Cardiac fibroblast (primary cell): ENCODE results near the gene FAM184A.
A peak's percentile ranks its signal among the peaks of the same experiment; 100 is the strongest.

ENCODE experiments used
- DNase-seq, 2 donors: peaks; one replicate each; pipeline versions ENCODE4 v3.0.0 to v3.0.0-alpha.2; 2010; ENCODE audit warnings: low read depth in 2 of 2
- H3K4me3 ChIP-seq, 2 donors: replicated peaks in 1 of 2; 1 replicate in 1 of 2; 2 replicates in 1 of 2; pipeline ENCODE4 v1.5.1; 2011; ENCODE audit warnings: low read depth in 2 of 2, low read length in 2 of 2, mild to moderate bottlenecking in 2 of 2, moderate library complexity in 1 of 2
- TF ChIP-seq, protein P1 (sequence below): IDR thresholded peaks from one replicate; pipeline ENCODE4 v1.5.1; 2011; ENCODE audit warnings: low read depth, mild to moderate bottlenecking, low read length, inconsistent platforms

Gene FAM184A

DNA sequence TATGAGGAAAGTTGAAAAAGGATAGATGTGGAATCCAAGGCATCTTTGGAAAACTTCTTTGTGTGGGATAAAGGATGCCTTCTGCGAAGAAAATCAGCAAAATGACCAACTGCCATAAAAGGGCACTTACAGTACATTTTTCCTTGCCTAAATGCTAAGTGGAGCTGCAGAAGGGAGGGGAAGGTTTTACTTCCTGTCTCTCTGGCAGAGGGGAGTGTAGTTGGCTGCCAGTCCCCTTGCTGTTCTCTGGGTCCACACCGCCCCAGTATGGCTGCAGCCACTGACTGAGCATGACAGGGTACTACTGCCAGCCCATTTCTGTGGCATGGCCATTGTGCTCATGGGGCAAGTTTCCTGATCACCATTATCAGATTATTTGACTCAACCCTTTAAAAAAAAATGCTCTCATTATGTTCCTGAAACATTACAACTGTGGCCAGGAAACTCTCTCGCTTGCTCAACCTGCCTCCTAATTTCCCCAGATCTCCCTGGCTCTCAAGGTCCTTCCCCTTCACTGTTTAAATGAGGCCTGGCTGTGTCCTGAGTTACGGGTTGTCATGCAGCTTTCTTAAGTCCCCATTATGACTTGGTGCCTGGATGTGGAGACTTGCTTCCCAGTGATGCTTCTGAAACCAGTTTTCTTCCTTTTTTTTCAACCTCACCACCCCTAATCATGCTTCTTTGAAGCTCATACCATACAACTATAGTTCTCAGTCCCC lies 34.5 kb upstream of the FAM184A start:
- TF ChIP-seq, protein P1, sequence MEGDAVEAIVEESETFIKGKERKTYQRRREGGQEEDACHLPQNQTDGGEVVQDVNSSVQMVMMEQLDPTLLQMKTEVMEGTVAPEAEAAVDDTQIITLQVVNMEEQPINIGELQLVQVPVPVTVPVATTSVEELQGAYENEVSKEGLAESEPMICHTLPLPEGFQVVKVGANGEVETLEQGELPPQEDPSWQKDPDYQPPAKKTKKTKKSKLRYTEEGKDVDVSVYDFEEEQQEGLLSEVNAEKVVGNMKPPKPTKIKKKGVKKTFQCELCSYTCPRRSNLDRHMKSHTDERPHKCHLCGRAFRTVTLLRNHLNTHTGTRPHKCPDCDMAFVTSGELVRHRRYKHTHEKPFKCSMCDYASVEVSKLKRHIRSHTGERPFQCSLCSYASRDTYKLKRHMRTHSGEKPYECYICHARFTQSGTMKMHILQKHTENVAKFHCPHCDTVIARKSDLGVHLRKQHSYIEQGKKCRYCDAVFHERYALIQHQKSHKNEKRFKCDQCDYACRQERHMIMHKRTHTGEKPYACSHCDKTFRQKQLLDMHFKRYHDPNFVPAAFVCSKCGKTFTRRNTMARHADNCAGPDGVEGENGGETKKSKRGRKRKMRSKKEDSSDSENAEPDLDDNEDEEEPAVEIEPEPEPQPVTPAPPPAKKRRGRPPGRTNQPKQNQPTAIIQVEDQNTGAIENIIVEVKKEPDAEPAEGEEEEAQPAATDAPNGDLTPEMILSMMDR, result no peak
- DNase-seq, result peak; percentile 13 to 49
- no peak overlapping the region for H3K4me3 ChIP-seq

DNA sequence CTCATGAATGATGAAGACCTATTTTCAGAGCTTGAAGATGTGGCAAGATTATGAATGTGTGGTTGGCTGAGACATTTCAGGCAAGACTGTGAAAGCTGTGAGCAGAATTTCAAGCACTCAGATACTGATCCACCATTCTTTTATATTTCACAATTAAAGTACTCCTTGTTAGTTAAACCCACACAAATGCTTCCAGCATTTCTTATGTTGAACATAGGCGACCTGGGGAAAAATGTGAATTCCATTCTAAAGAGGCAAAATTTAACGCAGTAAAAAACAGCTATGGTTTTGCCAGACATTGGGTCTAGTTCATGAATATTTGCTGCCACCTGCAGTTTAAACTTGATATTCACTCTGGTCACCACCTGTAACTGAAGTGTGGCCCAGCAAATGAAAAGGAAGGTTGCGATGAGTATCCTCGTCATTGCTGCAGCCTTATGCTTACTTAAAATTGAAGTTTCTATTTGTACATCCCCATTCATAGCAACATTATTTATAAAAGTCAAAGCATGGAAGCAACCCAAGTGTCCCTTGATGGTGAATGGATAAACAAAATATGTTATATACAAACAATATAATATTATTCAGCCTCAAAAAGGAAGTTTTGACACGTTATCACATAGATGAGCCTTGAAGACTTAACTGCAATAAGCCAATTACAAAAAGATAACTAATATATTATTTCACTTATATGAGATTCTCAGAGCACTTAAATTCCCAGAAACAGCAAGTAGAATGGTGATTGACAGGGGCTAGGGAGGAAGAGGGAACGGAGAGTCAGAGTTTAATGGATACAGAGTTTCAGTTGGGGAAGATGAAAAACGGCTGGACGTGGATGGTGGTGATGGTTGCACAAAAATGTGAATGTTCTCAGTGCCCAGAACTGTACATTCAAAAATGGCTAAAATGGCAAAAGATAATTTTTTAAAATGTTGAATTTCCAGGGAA lies 32.4 kb upstream of the FAM184A start:
- peak; percentile 73 to 74 for DNase-seq
- H3K4me3 ChIP-seq, result no peak overlapping the region
- TF ChIP-seq, protein P1, result peak; percentile 37

DNA sequence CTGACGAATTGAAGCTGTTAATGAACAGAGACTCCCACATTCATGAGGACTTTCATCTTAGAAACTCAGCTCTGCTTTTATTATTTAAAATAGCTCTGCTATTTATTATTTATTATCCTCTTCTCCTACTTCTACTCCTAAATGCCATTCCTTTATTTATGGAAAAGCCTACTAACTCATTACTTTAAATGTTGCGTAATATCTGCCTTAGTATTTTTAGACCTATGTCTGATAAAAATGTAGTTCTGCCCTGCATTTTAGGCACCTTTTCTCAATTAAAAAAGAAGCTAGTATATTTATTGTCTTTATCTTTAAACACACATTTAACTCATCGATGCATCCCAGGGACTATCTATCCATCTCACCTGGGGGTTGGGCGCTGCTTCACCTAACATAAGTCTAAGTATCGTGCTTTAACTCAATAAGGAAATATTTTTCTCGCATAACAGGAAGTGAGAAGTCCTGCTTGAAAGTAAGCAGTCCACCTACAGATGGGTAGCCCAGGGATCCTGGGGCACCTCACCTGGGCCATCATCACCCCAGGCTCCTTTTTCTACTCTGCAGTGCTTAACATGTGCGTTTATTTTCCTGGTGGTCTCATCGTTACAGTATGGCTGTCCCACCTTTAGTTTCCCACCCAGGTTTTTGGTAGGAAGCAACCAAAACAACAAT lies 31.3 kb upstream of the FAM184A start:
- H3K4me3 ChIP-seq, result no peak overlapping the region
- DNase-seq, result no peak
- TF ChIP-seq, protein P1, result no peak

DNA sequence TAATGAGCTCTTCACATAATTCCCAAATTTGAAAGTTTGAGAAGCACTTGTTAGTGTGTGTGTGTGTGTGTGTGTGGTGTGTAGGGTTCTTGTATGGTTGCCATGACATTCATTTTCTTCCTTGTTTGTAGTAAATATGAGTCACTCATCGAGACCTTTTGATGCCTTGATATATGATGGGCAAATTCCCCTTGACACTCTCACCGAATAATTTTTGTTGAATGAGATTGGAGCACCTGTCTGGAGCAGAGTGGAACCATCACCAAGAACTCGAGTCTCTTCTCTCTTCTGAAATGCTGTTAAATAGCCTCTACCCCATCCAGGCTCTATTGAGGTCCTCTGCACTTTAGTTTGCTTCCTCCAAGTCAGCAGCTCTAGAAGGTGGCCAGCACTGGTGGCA lies 29.6 kb upstream of the FAM184A start:
- TF ChIP-seq, protein P1, result no peak

DNA sequence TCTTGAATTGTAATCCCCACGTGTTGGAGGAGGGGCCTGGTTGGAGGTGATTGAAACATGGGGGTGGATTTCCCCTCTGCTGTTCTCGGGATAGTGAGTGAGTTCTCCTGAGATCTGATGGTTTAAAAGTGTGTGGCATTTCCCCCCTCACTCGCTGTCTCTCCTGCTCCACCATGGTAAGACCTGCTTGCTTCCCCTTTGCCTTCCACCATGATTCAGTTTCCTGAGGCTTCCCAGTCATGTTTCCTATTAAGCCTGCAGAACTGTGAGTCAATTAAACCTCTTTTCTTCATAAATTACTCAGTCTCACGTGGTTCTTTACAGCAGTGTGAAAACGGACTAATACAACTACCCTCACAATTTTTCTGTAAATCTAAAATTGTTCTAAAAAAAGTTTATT lies 26.8 kb upstream of the FAM184A start:
- H3K4me3 ChIP-seq, result no peak overlapping the region
- TF ChIP-seq, protein P1, result no peak
- DNase-seq, result no peak

More for the DNA sequence above, 29.6 kb upstream of the FAM184A start:
- H3K4me3 ChIP-seq, result no peak overlapping the region
- no peak for DNase-seq

DNA sequence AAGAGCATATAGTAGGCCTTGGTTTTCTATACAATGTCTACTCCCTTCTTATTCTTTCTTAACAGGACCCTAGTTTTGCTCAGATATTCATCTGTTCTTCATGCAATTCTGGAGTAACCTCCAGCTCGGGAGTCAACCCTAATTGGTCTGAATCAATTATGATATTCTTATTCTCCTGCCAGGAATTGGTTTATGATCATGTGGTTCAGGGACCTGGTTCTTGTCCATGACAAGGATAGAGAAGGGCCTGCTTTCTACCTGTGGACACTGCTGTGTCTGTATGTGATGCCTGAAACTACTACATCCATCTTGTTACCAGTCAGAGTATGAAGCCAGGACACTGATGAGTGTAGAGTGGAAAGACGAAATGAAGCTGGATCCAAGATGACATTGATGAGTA lies 24.4 kb upstream of the FAM184A start:
- no peak overlapping the region for H3K4me3 ChIP-seq
- TF ChIP-seq, protein P1, result no peak
- no peak for DNase-seq
